Endothelial cell of umbilical vein (primary cell): Measurements from ENCODE around the gene SGCG. TPM values are rescaled to one million over a fixed set of nuclear protein-coding genes. Genes with fewer than 3 reads are reported as not detected.

Source experiments
- BruUV-seq: library from RNA; stranded (reverse); fragments of 400-500 nt; replicated peaks from 2 replicates; lab custom pipeline; 2021; lab: Mats Ljungman, UMichigan
- CTCF ChIA-PET: fragments of 300-600, 350-600 bp; sonication (Branson Sonifier 250); formaldehyde crosslinking; loops from one replicate; lab custom pipeline; 2021; ENCODE audit warnings: antibody characterized with exemption, inconsistent platforms; lab: Charles Lee
- POLR2A ChIA-PET: fragments of 300-600, 350-600 bp; sonication (Branson Sonifier 250); formaldehyde crosslinking; loops from one replicate; lab custom pipeline; 2021; ENCODE audit warnings: antibody characterized with exemption, inconsistent platforms; lab: Charles Lee
- DNase-seq: peaks from one replicate; pipeline ENCODE4 v3.0.0-alpha.2; 2011; ENCODE audit warnings: low read depth, low spot score
- FAIRE-seq: peaks from 2 replicates; lab custom pipeline; 2011; peaks lifted over from hg19 to GRCh38; lab: Jason Lieb, UNC
- H2AFZ ChIP-seq: 2 replicates; pipeline ENCODE4 v1.6.0; 2012; ENCODE audit warnings: low read depth, low read length, control low read depth, inconsistent platforms
- H3K27ac ChIP-seq: 2 replicates; pipeline ENCODE4 v1.5.1; 2011; ENCODE audit warnings: low read depth, mild to moderate bottlenecking, control low read depth, low read length, moderate library complexity; ENCODE audit not compliant: insufficient read depth
- H3K27me3 ChIP-seq, 2 experiments: 2 replicates each; pipeline versions ENCODE4 v1.6.0 to v1.6.1; 2011; ENCODE audit warnings: low read length in 2 of 2, mixed read lengths in 1 of 2; ENCODE audit not compliant: control insufficient read depth in 2 of 2, insufficient read depth in 2 of 2
- H3K36me3 ChIP-seq, 2 experiments: 2 replicates in 1 of 2; 3 replicates in 1 of 2; pipeline ENCODE4 v1.5.1; 2011; ENCODE audit warnings: low read length in 2 of 2, mild to moderate bottlenecking in 1 of 2, moderate library complexity in 1 of 2; ENCODE audit not compliant: control insufficient read depth in 2 of 2, insufficient read depth in 2 of 2; ENCODE audit errors: extremely low read depth in 1 of 2
- H3K4me1 ChIP-seq: 3 replicates; pipeline ENCODE4 v1.5.1; 2011; ENCODE audit warnings: mild to moderate bottlenecking, low read length; ENCODE audit not compliant: control insufficient read depth, insufficient read depth; ENCODE audit errors: extremely low read depth
- H3K4me2 ChIP-seq: 2 replicates; pipeline ENCODE4 v1.6.1; 2011; ENCODE audit warnings: low read length, control low read depth, mixed read lengths; ENCODE audit not compliant: insufficient read depth
- H3K4me3 ChIP-seq, 3 experiments: fragments of 200-600 bp in 1 of 3; sonication (generic), shearing (Covaris generic) in 1 of 3; replicated peaks in 1 of 3; 2 replicates each; pipeline ENCODE4 v1.5.1; 2011 to 2016; ENCODE audit warnings: control low read depth in 3 of 3, low read length in 3 of 3, mild to moderate bottlenecking in 2 of 3, inconsistent platforms in 1 of 3, low read depth in 1 of 3, moderate library complexity in 1 of 3; ENCODE audit not compliant: insufficient read depth in 1 of 3
- H3K79me2 ChIP-seq: 2 replicates; pipeline ENCODE4 v1.6.0; 2012; ENCODE audit warnings: low read length, inconsistent platforms; ENCODE audit not compliant: control insufficient read depth, insufficient read depth
- H3K9ac ChIP-seq: replicated peaks from 2 replicates; pipeline ENCODE3; 2011; ENCODE audit warnings: low read length, control low read depth; ENCODE audit not compliant: insufficient read depth; ENCODE audit errors: extremely low read depth
- H3K9me1 ChIP-seq: replicated peaks from 3 replicates; pipeline ENCODE4 v1.6.0; 2011; ENCODE audit warnings: mild to moderate bottlenecking, low read length; ENCODE audit not compliant: control insufficient read depth, insufficient read depth; ENCODE audit errors: extremely low read depth
- H3K9me3 ChIP-seq: replicated peaks from 2 replicates; pipeline ENCODE4 v1.5.1; 2012; ENCODE audit warnings: low read length, inconsistent platforms; ENCODE audit not compliant: control insufficient read depth, insufficient read depth
- H4K20me1 ChIP-seq: replicated peaks from 2 replicates; pipeline ENCODE3; 2011; ENCODE audit warnings: mild to moderate bottlenecking, low read length; ENCODE audit not compliant: control insufficient read depth, insufficient read depth; ENCODE audit errors: extremely low read depth
- CTCF ChIP-seq, 2 donors: IDR thresholded peaks; 1 replicate in 1 of 2; 2 replicates in 1 of 2; pipeline ENCODE4 v1.5.1; 2011; ENCODE audit warnings: low read length in 2 of 2, mild to moderate bottlenecking in 2 of 2, moderate library complexity in 2 of 2, control low read depth in 1 of 2, inconsistent platforms in 1 of 2, low read depth in 1 of 2; ENCODE audit not compliant: insufficient read depth in 1 of 2; ENCODE audit errors: extremely low read depth in 1 of 2
- EZH2 ChIP-seq: IDR thresholded peaks from 2 replicates; pipeline ENCODE4 v1.6.1; 2012; ENCODE audit warnings: borderline replicate concordance, low read depth, mild to moderate bottlenecking, moderate library complexity, low read length, inconsistent platforms; ENCODE audit not compliant: severe bottlenecking
- FOS ChIP-seq: IDR thresholded peaks from 2 replicates; pipeline ENCODE4 v1.6.1; 2011; ENCODE audit warnings: mild to moderate bottlenecking, low read length, moderate library complexity, borderline replicate concordance; ENCODE audit not compliant: insufficient read depth
- GATA2 ChIP-seq: IDR thresholded peaks from 2 replicates; pipeline ENCODE4 v1.7.0; 2011; ENCODE audit warnings: low read depth, mild to moderate bottlenecking, moderate library complexity, mixed read lengths, low read length; ENCODE audit not compliant: insufficient read length, insufficient read depth
- JUN ChIP-seq: IDR thresholded peaks from 2 replicates; pipeline ENCODE4 v1.6.1; 2011; ENCODE audit warnings: borderline replicate concordance, low read depth; ENCODE audit not compliant: insufficient read length, insufficient read depth
- MYC ChIP-seq: IDR thresholded peaks from one replicate; pipeline ENCODE4 v1.6.1; 2011; ENCODE audit warnings: mild to moderate bottlenecking, low read depth, low read length
- POLR2A ChIP-seq: IDR thresholded peaks from 2 replicates; pipeline ENCODE4 v1.6.1; 2012; ENCODE audit warnings: low read depth, mild to moderate bottlenecking, control low read depth, low read length
- POLR2AphosphoS5 ChIP-seq: IDR thresholded peaks from 2 replicates; pipeline ENCODE4 v1.6.1; 2012; ENCODE audit warnings: low read depth, mild to moderate bottlenecking, control low read depth, low read length, moderate library complexity; ENCODE audit not compliant: insufficient read depth
- dilution Hi-C: fragments of 300-500 bp; cut with MboI; formaldehyde crosslinking; loops from one replicate; pipeline ENCODE4 v1.15.0; 2019; ENCODE audit warnings: low sequenced_read_pairs; ENCODE audit not compliant: extremely low pct_ligation_motif_present
- intact Hi-C: fragments of 100-400 bp; cut with micrococcal nuclease; formaldehyde crosslinking; loops from one replicate; pipeline ENCODE4 v1.10.0; 2022
- polyA plus RNA-seq, 4 experiments: library from polyadenylated mRNA; depleted of rRNA in 3 of 4; stranded (reverse) in 3 of 4; unstranded in 1 of 4; fragments of >200 nt; gene quantifications; 2 replicates each; pipeline versions ENCODE4 v1.2.1 to v1.2.3, GENCODE V29; 2011 to 2012; ENCODE audit warnings: missing spikeins in 1 of 4
- total RNA-seq: library from RNA; stranded (reverse); gene quantifications from 2 replicates; pipeline ENCODE4 v1.2.3, GENCODE V29; 2021
- TF ChIP-seq, protein P1 (sequence below): IDR thresholded peaks from 2 replicates; pipeline ENCODE4 v1.6.1; 2011; ENCODE audit not compliant: insufficient read depth, insufficient read length

SGCG gene
- total and polyA plus RNA-seq, 2 donors (not counting 3 experiments of a cell fraction or from before 2014, with no cell fraction given): 0.22 TPM; not detected in 1

GRCh38 chr13:23159760-23160637, 20.8 kb upstream of the SGCG start:
- H3K9ac ChIP-seq: no peak overlapping the region

More at GRCh38 chr13:23159760-23160637, 20.8 kb upstream of the SGCG start:
- ChIA-PET CTCF (no interaction called here), POLR2A (no interaction called here)
- dilution Hi-C loops (no loop called here), intact Hi-C loops (loop anchor here (2.0 kb wide), 1 partner anchor 159 kb away; no protein-coding TSS in a partner anchor)
- Histone ChIP-seq H2AFZ (no peak overlapping the region), H3K4me2 (no peak overlapping the region), H3K9me1 (no peaks in the 10 kb centered on the region), H3K27me3 (peaks cover 0 to 20% of the 10 kb centered on the region in 2 experiments), H3K27ac (no peak overlapping the region), H3K4me1 (peaks cover 3% of the 10 kb centered on the region), H3K79me2 (no peaks in the 10 kb centered on the region), H3K4me3 (no peak overlapping the region), H4K20me1 (no peaks in the 10 kb centered on the region), H3K9me3 (no peaks in the 10 kb centered on the region), H3K36me3 (no peaks in the 10 kb centered on the region)
- no peak for TF ChIP-seq JUN
- no peak for TF ChIP-seq GATA2
- no peak for TF ChIP-seq EZH2
- TF ChIP-seq, protein P1, sequence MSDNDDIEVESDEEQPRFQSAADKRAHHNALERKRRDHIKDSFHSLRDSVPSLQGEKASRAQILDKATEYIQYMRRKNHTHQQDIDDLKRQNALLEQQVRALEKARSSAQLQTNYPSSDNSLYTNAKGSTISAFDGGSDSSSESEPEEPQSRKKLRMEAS: no peak
- no peak for TF ChIP-seq CTCF (IDR thresholded peaks at IDR 0.05; ENCODE audit: extremely low read depth in 1 of 2, insufficient read depth in 1 of 2, low read depth in 1 of 2, low read length in 2 of 2)
- no peak for TF ChIP-seq POLR2A
- no peak for TF ChIP-seq POLR2AphosphoS5
- no peak for TF ChIP-seq FOS
- TF ChIP-seq MYC: no peak
- no TSS peak for BruUV-seq
- no peak for FAIRE-seq
- no peak for DNase-seq
